HG03378 (cell line): ENCODE results near the gene FNBP1.

Experiments
- ATAC-seq: cut with Tn5 transposase; IDR thresholded peaks from one replicate; pipeline ENCODE4 v1.9.1; 2021; ENCODE audit warnings: mild to moderate bottlenecking, moderate library complexity; ENCODE audit not compliant: unreplicated experiment

FNBP1 gene

GRCh38 chr9:129879991-129880653, 162.9 kb downstream of the FNBP1 start:
- no peak for ATAC-seq

GRCh38 chr9:129879103-129879699, 163.8 kb downstream of the FNBP1 start:
- no peak for ATAC-seq

GRCh38 chr9:129878291-129878690, 164.7 kb downstream of the FNBP1 start:
- ATAC-seq: no peak

GRCh38 chr9:129876815-129877214, 166.2 kb downstream of the FNBP1 start:
- ATAC-seq: no peak

- ATAC-seq: no peak
Measured at GRCh38 chr9:129875687-129876395, 167.1 kb downstream of the FNBP1 start.

- ATAC-seq: no peak
Measured at GRCh38 chr9:129875181-129875611, 167.8 kb downstream of the FNBP1 start.

GRCh38 chr9:129874261-129875101, 168.5 kb downstream of the FNBP1 start:
- ATAC-seq: no peak

- ATAC-seq: no peak
Measured at GRCh38 chr9:129873563-129874190, 169.3 kb downstream of the FNBP1 start.

GRCh38 chr9:129871046-129871445, 171.9 kb downstream of the FNBP1 start:
- no peak for ATAC-seq

GRCh38 chr9:129869585-129870501, 173.1 kb downstream of the FNBP1 start:
- ATAC-seq: no peak

GRCh38 chr9:129868872-129869486, 174.0 kb downstream of the FNBP1 start:
- ATAC-seq: no peak

GRCh38 chr9:129868023-129868871, 174.7 kb downstream of the FNBP1 start:
- no peak for ATAC-seq

GRCh38 chr9:129867136-129868022, 175.6 kb downstream of the FNBP1 start:
- no peak for ATAC-seq

GRCh38 chr9:129866394-129867135, 176.4 kb downstream of the FNBP1 start:
- no peak for ATAC-seq

GRCh38 chr9:129865668-129866320, 177.2 kb downstream of the FNBP1 start:
- ATAC-seq: no peak

GRCh38 chr9:129864991-129865647, 177.9 kb downstream of the FNBP1 start:
- no peak for ATAC-seq
